Measurements from ENCODE around the gene ACER1.

GRCh38 chr19:6324757-6325156 is 8.7 kb downstream of the ACER1 start:
- TF ChIP-seq, protein P1, sequence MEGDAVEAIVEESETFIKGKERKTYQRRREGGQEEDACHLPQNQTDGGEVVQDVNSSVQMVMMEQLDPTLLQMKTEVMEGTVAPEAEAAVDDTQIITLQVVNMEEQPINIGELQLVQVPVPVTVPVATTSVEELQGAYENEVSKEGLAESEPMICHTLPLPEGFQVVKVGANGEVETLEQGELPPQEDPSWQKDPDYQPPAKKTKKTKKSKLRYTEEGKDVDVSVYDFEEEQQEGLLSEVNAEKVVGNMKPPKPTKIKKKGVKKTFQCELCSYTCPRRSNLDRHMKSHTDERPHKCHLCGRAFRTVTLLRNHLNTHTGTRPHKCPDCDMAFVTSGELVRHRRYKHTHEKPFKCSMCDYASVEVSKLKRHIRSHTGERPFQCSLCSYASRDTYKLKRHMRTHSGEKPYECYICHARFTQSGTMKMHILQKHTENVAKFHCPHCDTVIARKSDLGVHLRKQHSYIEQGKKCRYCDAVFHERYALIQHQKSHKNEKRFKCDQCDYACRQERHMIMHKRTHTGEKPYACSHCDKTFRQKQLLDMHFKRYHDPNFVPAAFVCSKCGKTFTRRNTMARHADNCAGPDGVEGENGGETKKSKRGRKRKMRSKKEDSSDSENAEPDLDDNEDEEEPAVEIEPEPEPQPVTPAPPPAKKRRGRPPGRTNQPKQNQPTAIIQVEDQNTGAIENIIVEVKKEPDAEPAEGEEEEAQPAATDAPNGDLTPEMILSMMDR (conservative IDR thresholded peaks at IDR 0.05; ENCODE audit: low read length), result no peak
- no peak for TF ChIP-seq EZH2phosphoT487 (IDR thresholded peaks at IDR 0.05; ENCODE audit: borderline replicate concordance)
